ENCODE measurements around the gene CT45A5. TPM values are rescaled to one million over a fixed set of nuclear protein-coding genes. Genes with fewer than 3 reads are reported as not detected.
"Not testable (repeated sequence)": the region's sequence is repeated elsewhere in the genome, so short reads cannot be mapped to it uniquely, and the experiment has no call there.

The CT45A5 gene
- polyA plus RNA-seq, 3 donors: not detected

GRCh38 chrX:135740681-135741149 lies 44.6 kb downstream of the CT45A5 start:
- H3K36me3 Mint-ChIP-seq: no peaks in the 10 kb centered on the region
- Histone ChIP-seq H4K20me1 (ENCODE audit: insufficient read depth, low read length) (no peaks in the 10 kb centered on the region), H3K27ac (ENCODE audit: low read depth in 1 of 2, low read length in 2 of 2) (no peak overlapping the region), H3K9me3 (replicated peaks in 1 of 2; ENCODE audit: control insufficient read depth in 1 of 2, insufficient read depth in 1 of 2, low read length in 2 of 2) (no peaks in the 10 kb centered on the region), H2AFZ (ENCODE audit: insufficient read depth, low read depth, low read length, poor library complexity, severe bottlenecking) (peak overlapping the region; percentile 17), H3K9ac (ENCODE audit: insufficient read depth, low read length, poor library complexity, severe bottlenecking) (no peak overlapping the region), H3K36me3 (replicated peaks in 1 of 2; ENCODE audit: control insufficient read depth in 1 of 2, insufficient read depth in 2 of 2, low read length in 2 of 2) (no peaks in the 10 kb centered on the region), H3K4me3 (replicated peaks in 1 of 3; ENCODE audit: low read depth in 2 of 3, low read length in 3 of 3) (no peak overlapping the region), H3K79me2 (ENCODE audit: insufficient read depth, low read length) (no peaks in the 10 kb centered on the region), H3K4me2 (replicated peaks; ENCODE audit: extremely low read depth, low read length, poor library complexity, severe bottlenecking) (peak overlapping the region; percentile 19), H3K27me3 (ENCODE audit: control insufficient read depth in 2 of 2, insufficient read depth in 2 of 2, low read length in 2 of 2) (no peaks in the 10 kb centered on the region), H3K4me1 (ENCODE audit: control insufficient read depth in 1 of 2, insufficient read depth in 2 of 2, low read length in 2 of 2) (no peaks in the 10 kb centered on the region)
- intact Hi-C loops (cut with micrococcal nuclease): no loop called here
- peak; percentile 62 for TF ChIP-seq CTCF (IDR thresholded peaks at IDR 0.05)
- peaks cover 0 to 2% (median 0%) of the 10 kb centered on the region in 3 donors for H3K27me3 Mint-ChIP-seq (ENCODE audit: low read depth in 3 of 3)
- H3K4me3 Mint-ChIP-seq: peak overlapping the region in 1 of 2 donors; percentile 55
- 48% methylated on average over 10 of the region's 18 CpGs for WGBS (ENCODE audit: insufficient coverage)
- DNase-seq: peak; percentile 2 to 21 (median 14)
- peaks cover 7% of the 10 kb centered on the region for H3K4me1 Mint-ChIP-seq
- H3K9me3 Mint-ChIP-seq: peaks cover 0 to 2% (median 0%) of the 10 kb centered on the region in 7 donors
- H3K27ac Mint-ChIP-seq: no peak overlapping the region

- no peaks in the 10 kb centered on the region for H3K36me3 Mint-ChIP-seq
- Histone ChIP-seq H3K27ac (ENCODE audit: low read depth in 1 of 2, low read length in 2 of 2) (no peak overlapping the region), H3K9ac (ENCODE audit: insufficient read depth, low read length, poor library complexity, severe bottlenecking) (no peak overlapping the region), H3K36me3 (replicated peaks in 1 of 2; ENCODE audit: control insufficient read depth in 1 of 2, insufficient read depth in 2 of 2, low read length in 2 of 2) (no peaks in the 10 kb centered on the region), H3K9me3 (replicated peaks in 1 of 2; ENCODE audit: control insufficient read depth in 1 of 2, insufficient read depth in 1 of 2, low read length in 2 of 2) (no peaks in the 10 kb centered on the region), H3K4me2 (replicated peaks; ENCODE audit: extremely low read depth, low read length, poor library complexity, severe bottlenecking) (no peak overlapping the region), H3K27me3 (ENCODE audit: control insufficient read depth in 2 of 2, insufficient read depth in 2 of 2, low read length in 2 of 2) (no peaks in the 10 kb centered on the region), H4K20me1 (ENCODE audit: insufficient read depth, low read length) (no peaks in the 10 kb centered on the region), H3K79me2 (ENCODE audit: insufficient read depth, low read length) (no peaks in the 10 kb centered on the region), H3K4me3 (replicated peaks in 1 of 3; ENCODE audit: low read depth in 2 of 3, low read length in 3 of 3) (no peak overlapping the region), H3K4me1 (ENCODE audit: control insufficient read depth in 1 of 2, insufficient read depth in 2 of 2, low read length in 2 of 2) (no peaks in the 10 kb centered on the region), H2AFZ (ENCODE audit: insufficient read depth, low read depth, low read length, poor library complexity, severe bottlenecking) (no peak overlapping the region)
- DNase-seq: no peak
- peaks cover 7% of the 10 kb centered on the region for H3K4me1 Mint-ChIP-seq
- H3K9me3 Mint-ChIP-seq: peaks cover 0 to 2% (median 0%) of the 10 kb centered on the region in 7 donors
- WGBS (ENCODE audit: insufficient coverage): 40% methylated on average over 1 of the region's 4 CpGs
- no peak for TF ChIP-seq CTCF (IDR thresholded peaks at IDR 0.05)
- H3K27ac Mint-ChIP-seq: peak overlapping the region in 1 of 7 donors; percentile 2
- intact Hi-C loops (cut with micrococcal nuclease): no loop called here
- no peak overlapping the region for H3K4me3 Mint-ChIP-seq
- H3K27me3 Mint-ChIP-seq (ENCODE audit: low read depth in 3 of 3): peaks cover 0 to 2% (median 0%) of the 10 kb centered on the region in 3 donors
These were observed 47.8 kb downstream of the CT45A5 start for GRCh38 chrX:135737366-135738071.

- 71% methylated on average over 1 of the region's 5 CpGs for WGBS (ENCODE audit: insufficient coverage)
- H3K79me2 ChIP-seq (ENCODE audit: insufficient read depth, low read length); H3K9me3 Mint-ChIP-seq: not testable (repeated sequence)
These were observed 50.6 kb downstream of the CT45A5 start for GRCh38 chrX:135734666-135735065.

More at GRCh38 chrX:135734666-135735065, 50.6 kb downstream of the CT45A5 start:
- H3K9me3 ChIP-seq (replicated peaks in 1 of 2; ENCODE audit: control insufficient read depth in 1 of 2, insufficient read depth in 1 of 2, low read length in 2 of 2); H3K27ac ChIP-seq (ENCODE audit: low read depth in 1 of 2, low read length in 2 of 2); H3K36me3 ChIP-seq (replicated peaks in 1 of 2; ENCODE audit: control insufficient read depth in 1 of 2, insufficient read depth in 2 of 2, low read length in 2 of 2); H3K4me3 Mint-ChIP-seq; H3K4me1 ChIP-seq (ENCODE audit: control insufficient read depth in 1 of 2, insufficient read depth in 2 of 2, low read length in 2 of 2); H3K9ac ChIP-seq (ENCODE audit: insufficient read depth, low read length, poor library complexity, severe bottlenecking); H2AFZ ChIP-seq (ENCODE audit: insufficient read depth, low read depth, low read length, poor library complexity, severe bottlenecking); H3K4me1 Mint-ChIP-seq; H3K27me3 ChIP-seq (ENCODE audit: control insufficient read depth in 2 of 2, insufficient read depth in 2 of 2, low read length in 2 of 2); H3K36me3 Mint-ChIP-seq; H3K27ac Mint-ChIP-seq; H3K4me3 ChIP-seq (replicated peaks in 1 of 3; ENCODE audit: low read depth in 2 of 3, low read length in 3 of 3); H4K20me1 ChIP-seq (ENCODE audit: insufficient read depth, low read length); H3K27me3 Mint-ChIP-seq (ENCODE audit: low read depth in 3 of 3); intact Hi-C loops (cut with micrococcal nuclease); H3K4me2 ChIP-seq (replicated peaks; ENCODE audit: extremely low read depth, low read length, poor library complexity, severe bottlenecking); DNase-seq: not testable (repeated sequence)

Measured in CD14-positive monocyte (primary cell).